ENCODE measurements around the gene TMEM176A.

DNA sequence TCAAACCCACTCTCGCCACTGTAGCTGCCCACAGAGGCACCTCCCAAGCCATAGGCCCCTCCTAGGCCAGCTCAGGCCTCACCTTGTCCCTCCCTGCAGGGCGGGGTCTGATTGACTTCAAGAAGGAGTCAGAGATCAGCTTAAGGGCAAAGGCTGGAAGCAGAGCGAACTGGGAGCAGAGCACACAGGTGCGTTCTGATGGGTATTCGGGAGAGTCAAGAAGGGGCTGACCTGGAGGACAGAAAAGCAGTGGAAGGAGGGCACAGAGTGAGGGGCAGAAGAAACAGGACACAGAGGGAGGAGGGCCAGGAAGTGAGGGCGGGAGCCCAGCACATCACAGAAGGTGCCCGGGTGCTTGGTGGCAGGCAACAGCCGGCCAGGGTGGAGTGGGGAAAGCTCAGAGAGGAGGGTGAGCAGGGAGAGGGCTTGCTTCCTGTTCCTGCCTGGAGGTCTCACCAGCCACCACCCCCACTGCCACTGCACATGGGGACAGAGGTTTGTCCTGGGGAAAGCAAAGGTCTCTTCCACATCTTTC, 51.9 kb downstream of the TMEM176A start, which contains the start of gene AOC1:
- TF ChIP-seq RFX5 (IDR thresholded peaks at IDR 0.05; ENCODE audit: borderline replicate concordance, low read depth, low read length) (no peak), CTCF (IDR thresholded peaks at IDR 0.05; ENCODE audit: control extremely low read depth in 1 of 3, insufficient read depth in 1 of 3, low read depth in 1 of 3, low read length in 3 of 3) (no peak), TBP (IDR thresholded peaks at IDR 0.05; ENCODE audit: low read depth, low read length) (no peak), SIN3A (conservative IDR thresholded peaks at IDR 0.05 in 1 of 2, IDR thresholded peaks at IDR 0.05 in 1 of 2; ENCODE audit: low read depth in 1 of 2, low read length in 2 of 2) (no peak), MAFK (IDR thresholded peaks at IDR 0.05; ENCODE audit: low read depth, low read length) (no peak), YY1 (IDR thresholded peaks at IDR 0.05; ENCODE audit: low read depth, low read length) (no peak), RNF2 (IDR thresholded peaks at IDR 0.05; ENCODE audit: borderline replicate concordance, low read depth, low read length, missing control alignments, poor library complexity, severe bottlenecking) (no peak), BCL11A (IDR thresholded peaks at IDR 0.05; ENCODE audit: low read depth in 2 of 2, low read length in 2 of 2) (no peak), JUN (IDR thresholded peaks at IDR 0.05; ENCODE audit: low read depth, low read length) (no peak)
- TF ChIP-seq, protein P1, sequence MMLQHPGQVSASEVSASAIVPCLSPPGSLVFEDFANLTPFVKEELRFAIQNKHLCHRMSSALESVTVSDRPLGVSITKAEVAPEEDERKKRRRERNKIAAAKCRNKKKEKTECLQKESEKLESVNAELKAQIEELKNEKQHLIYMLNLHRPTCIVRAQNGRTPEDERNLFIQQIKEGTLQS (IDR thresholded peaks at IDR 0.05; ENCODE audit: insufficient read depth, low read depth, low read length): no peak
